HFFc6 (cell line): Measurements from ENCODE around the gene ASB10. TPM values are rescaled to one million over a fixed set of nuclear protein-coding genes. Genes with fewer than 3 reads are reported as not detected.

Experiments used
- DNase-seq: peaks from one replicate; pipeline ENCODE4 v3.0.0-alpha.2; 2018
- H3K27ac Mint-ChIP-seq: 2 replicates; pipeline ENCODE4 v1.8.0; 2020; ENCODE audit warnings: mild to moderate bottlenecking, mixed read lengths
- H3K27me3 Mint-ChIP-seq: 2 replicates; pipeline ENCODE4 v1.8.0; 2021; ENCODE audit warnings: mild to moderate bottlenecking, moderate library complexity, mixed read lengths; ENCODE audit not compliant: insufficient read depth
- H3K36me3 Mint-ChIP-seq: 2 replicates; pipeline ENCODE4 v1.8.0; 2021; ENCODE audit warnings: low read depth, mixed read lengths
- H3K4me1 Mint-ChIP-seq: 2 replicates; pipeline ENCODE4 v1.8.0; 2020; ENCODE audit warnings: low read depth, mixed read lengths
- H3K4me3 Mint-ChIP-seq: 2 replicates; pipeline ENCODE4 v1.8.0; 2020; ENCODE audit warnings: mild to moderate bottlenecking, moderate library complexity, mixed read lengths
- H3K9me3 Mint-ChIP-seq: 2 replicates; pipeline ENCODE4 v1.8.0; 2020; ENCODE audit warnings: mild to moderate bottlenecking, mixed read lengths
- CTCF ChIP-seq: fragments of 200-600 bp; sonication (generic); IDR thresholded peaks from 2 replicates; pipeline ENCODE4 v1.5.0; 2021; ENCODE audit warnings: antibody characterized with exemption, mild to moderate bottlenecking
- total RNA-seq, 6 experiments: library from RNA; stranded (reverse); fragmentation: NEBNext Ultra II Directional; extraction: Animal tissue kit (Norgen Biotek cat#: 25700); gene quantifications; 2 replicates in 1 of 6; 3 replicates in 5 of 6; pipeline ENCODE4 v1.2.3, GENCODE V29; 2021

The ASB10 gene
- total RNA-seq, 6 experiments from 2014 or later: not detected

DNA sequence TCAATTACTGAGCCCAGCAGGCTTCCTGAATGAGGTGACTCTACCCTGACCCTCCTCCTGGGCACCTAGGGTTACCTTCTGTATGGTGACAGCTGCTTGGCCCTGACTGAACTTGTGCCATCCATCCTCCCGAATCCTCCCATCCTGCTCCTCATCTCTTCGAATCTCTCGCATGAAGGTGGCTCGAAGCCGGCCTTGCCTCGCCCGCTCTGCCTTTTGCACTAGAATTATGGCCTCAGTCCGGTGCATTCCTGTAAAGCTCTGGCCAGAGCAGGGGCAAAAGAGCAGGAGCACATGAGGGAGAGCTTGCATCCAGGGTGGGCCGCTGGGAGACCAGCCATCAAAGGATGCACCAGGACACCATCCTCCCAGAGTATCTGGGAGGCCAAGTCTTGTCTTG lies 15.8 kb upstream of the ASB10 start:
- DNase-seq: no peak
- no peak overlapping the region for H3K27ac Mint-ChIP-seq
- no peak overlapping the region for H3K4me3 Mint-ChIP-seq
- H3K36me3 Mint-ChIP-seq: no peaks in the 10 kb centered on the region
- no peaks in the 10 kb centered on the region for H3K4me1 Mint-ChIP-seq
- TF ChIP-seq CTCF: no peak
- H3K9me3 Mint-ChIP-seq: no peaks in the 10 kb centered on the region
- H3K27me3 Mint-ChIP-seq: peaks cover 48% of the 10 kb centered on the region

DNA sequence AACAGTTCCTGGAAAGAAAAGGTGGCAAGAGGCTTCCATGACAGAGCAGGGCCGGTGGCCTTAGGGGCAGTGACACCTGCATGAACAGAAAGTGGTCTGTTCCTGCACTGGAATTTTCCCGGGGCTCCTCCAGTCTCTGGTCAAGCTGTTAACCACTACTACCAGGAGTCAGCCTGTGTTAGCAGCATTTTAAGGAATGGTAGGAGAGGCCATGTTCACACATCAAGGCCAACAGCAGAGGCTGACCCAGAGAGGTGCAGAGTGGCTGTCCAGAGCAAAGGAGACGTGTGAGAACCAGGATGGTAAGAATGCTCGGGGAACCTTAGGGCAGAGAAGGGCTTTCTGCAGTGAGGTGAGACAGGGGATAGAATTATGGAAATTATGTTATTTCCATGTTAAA lies 14.7 kb upstream of the ASB10 start:
- no peaks in the 10 kb centered on the region for H3K9me3 Mint-ChIP-seq
- TF ChIP-seq CTCF: no peak

GRCh38 chr7:151201344-151201743 lies 14.3 kb upstream of the ASB10 start:
- Mint-ChIP-seq H3K4me1 (no peaks in the 10 kb centered on the region), H3K27me3 (peaks cover 48% of the 10 kb centered on the region), H3K4me3 (no peak overlapping the region), H3K27ac (no peak overlapping the region), H3K9me3 (no peaks in the 10 kb centered on the region), H3K36me3 (no peaks in the 10 kb centered on the region)
- TF ChIP-seq CTCF: no peak
- no peak for DNase-seq

More for the DNA sequence above, 14.7 kb upstream of the ASB10 start:
- no peak overlapping the region for H3K4me3 Mint-ChIP-seq
- no peaks in the 10 kb centered on the region for H3K4me1 Mint-ChIP-seq
- no peak for DNase-seq
- peaks cover 48% of the 10 kb centered on the region for H3K27me3 Mint-ChIP-seq
- H3K36me3 Mint-ChIP-seq: no peaks in the 10 kb centered on the region
- H3K27ac Mint-ChIP-seq: no peak overlapping the region

DNA sequence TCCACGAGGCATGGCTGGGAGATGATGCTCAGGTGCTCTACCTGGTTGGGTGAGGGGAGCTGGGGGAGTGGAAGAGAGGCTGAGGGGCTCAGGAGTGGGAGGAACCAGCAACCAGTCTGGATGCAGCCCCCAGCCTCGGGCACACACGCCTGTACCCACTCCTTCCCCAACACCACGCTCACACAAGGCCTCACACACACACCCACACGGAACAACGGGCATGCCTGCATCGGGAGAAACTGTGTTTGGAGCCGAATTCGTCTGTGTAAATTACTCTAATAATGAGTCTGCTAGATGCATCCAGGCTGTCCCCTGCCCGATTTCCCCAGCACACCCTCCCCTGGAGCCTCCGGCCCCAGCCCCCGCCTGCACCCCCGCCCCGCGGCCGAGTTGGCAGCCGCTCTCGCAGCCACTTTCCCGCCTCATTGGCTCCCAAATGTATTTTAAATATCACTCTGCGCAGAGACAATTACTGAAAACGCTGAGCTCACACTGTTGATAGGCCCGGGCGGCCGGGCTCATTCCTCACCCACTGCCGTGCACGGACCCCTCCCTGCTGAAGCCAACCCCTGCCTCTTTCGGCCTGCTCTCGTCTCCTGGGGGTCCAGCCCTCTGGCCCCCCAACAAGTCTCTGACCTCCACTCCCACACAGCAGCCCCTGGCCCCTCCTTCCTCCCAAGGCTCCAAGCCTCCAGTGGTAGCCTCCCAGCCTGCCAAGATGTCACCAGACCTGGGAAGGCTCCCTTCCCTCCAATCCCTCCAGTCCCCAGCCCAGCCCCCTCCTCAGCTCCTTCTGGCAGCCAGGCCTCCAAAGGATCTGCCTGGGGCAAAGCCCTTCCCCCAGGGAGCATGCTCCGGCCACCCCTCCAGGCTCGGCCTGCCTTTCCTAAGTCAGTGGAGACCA lies 12.1 kb upstream of the ASB10 start:
- H3K4me3 Mint-ChIP-seq: no peak overlapping the region
- DNase-seq: no peak
- H3K4me1 Mint-ChIP-seq: no peaks in the 10 kb centered on the region
- no peak overlapping the region for H3K27ac Mint-ChIP-seq
- no peaks in the 10 kb centered on the region for H3K9me3 Mint-ChIP-seq
- no peaks in the 10 kb centered on the region for H3K36me3 Mint-ChIP-seq
- TF ChIP-seq CTCF: no peak
- peaks cover 48% of the 10 kb centered on the region for H3K27me3 Mint-ChIP-seq

DNA sequence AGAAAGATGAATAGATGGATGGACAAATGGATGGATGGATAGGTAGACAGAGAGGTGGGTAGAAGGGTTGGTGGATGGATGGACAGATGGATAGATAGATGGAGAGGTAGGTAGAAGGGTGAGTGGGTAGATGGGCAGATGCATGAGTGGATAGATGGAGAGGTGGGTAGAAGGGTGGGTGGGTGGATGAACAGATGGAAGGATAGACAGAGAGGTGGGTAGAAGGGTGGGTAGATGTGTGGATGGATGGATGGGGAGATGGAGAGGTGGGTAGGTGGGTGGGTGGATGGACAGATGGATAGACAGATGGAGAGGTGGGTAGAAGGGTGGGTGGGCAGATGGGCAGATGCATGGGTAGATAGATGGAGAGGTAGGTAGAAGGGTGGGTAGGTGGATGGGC lies 10.9 kb upstream of the ASB10 start:
- DNase-seq: no peak
- H3K27me3 Mint-ChIP-seq: peaks cover 50% of the 10 kb centered on the region
- H3K27ac Mint-ChIP-seq: no peak overlapping the region
- H3K4me1 Mint-ChIP-seq: no peaks in the 10 kb centered on the region
- H3K9me3 Mint-ChIP-seq: no peaks in the 10 kb centered on the region
- TF ChIP-seq CTCF: no peak
- H3K36me3 Mint-ChIP-seq: no peaks in the 10 kb centered on the region
- H3K4me3 Mint-ChIP-seq: no peak overlapping the region
